ENCODE results near the gene DPPA2. TPM values are rescaled to one million over a fixed set of nuclear protein-coding genes. Genes with fewer than 3 reads are reported as not detected.

The DPPA2 gene
- polyA plus RNA-seq, 1 donor from 2014 or later, result not detected

DNA sequence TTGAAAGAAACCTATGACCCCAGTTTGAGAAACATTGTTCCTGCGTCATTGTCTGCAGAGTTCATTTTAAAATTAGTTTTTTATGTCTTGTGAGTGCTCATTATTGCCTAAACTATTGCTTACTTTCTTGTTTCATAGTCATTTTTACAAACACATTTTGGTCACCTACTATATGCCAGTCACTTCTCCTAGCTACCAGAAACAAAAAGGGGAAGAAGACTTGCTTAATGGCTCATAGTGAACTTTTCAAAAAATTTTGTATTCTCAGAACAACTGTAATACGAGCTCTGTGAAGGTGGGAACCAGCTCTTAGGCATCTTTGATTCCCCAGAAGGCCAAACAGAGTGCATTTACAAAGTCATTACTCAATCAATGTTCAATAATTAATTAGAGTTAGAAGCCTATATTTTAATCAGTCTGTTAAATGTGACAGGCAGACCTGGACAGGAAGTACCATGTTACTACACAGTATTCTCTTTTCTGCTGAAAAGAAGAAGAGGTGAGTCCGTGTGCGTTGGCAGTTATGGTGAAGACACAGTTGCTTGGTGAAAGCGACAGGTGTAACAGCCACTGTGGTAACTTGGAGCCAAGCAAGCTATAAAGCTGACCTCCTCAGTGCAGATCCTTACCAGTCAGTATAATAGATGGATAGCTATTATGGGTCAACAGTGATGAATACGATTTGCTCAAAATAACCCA lies 46.6 kb downstream of the DPPA2 start:
- Mint-ChIP-seq H3K4me1 (peaks cover 0 to under 1% (median 0%) of the 10 kb centered on the region in 3 donors), H3K27ac (no peak overlapping the region), H3K9me3 (peaks cover 0 to 4% (median 3%) of the 10 kb centered on the region in 3 donors), H3K4me3 (no peak overlapping the region), H3K27me3 (no peaks in the 10 kb centered on the region), H3K36me3 (no peaks in the 10 kb centered on the region)

- H3K27ac Mint-ChIP-seq, result no peak overlapping the region
- no peaks in the 10 kb centered on the region for H3K27me3 Mint-ChIP-seq
- H3K4me1 Mint-ChIP-seq, result no peaks in the 10 kb centered on the region
- no peak overlapping the region for H3K4me3 Mint-ChIP-seq
- H3K9me3 Mint-ChIP-seq, result peaks cover 0 to 4% (median 3%) of the 10 kb centered on the region in 3 donors
- peaks cover 2% of the 10 kb centered on the region for H3K36me3 Mint-ChIP-seq
These were observed 48.1 kb downstream of the DPPA2 start for GRCh38 chr3:109268181-109268580.

GRCh38 chr3:109265295-109265694 lies 51.0 kb downstream of the DPPA2 start:
- Mint-ChIP-seq H3K9me3 (peaks cover 0 to 3% (median 0%) of the 10 kb centered on the region in 3 donors), H3K4me1 (no peaks in the 10 kb centered on the region), H3K27me3 (no peaks in the 10 kb centered on the region), H3K36me3 (peaks cover 2% of the 10 kb centered on the region), H3K27ac (no peak overlapping the region), H3K4me3 (no peak overlapping the region)

- no peaks in the 10 kb centered on the region for H3K27me3 Mint-ChIP-seq
- H3K4me1 Mint-ChIP-seq, result no peaks in the 10 kb centered on the region
- no peak overlapping the region for H3K4me3 Mint-ChIP-seq
- no peak overlapping the region for H3K27ac Mint-ChIP-seq
- H3K36me3 Mint-ChIP-seq, result no peaks in the 10 kb centered on the region
- peaks cover 0 to 4% (median 3%) of the 10 kb centered on the region in 3 donors for H3K9me3 Mint-ChIP-seq
These were observed 59.0 kb downstream of the DPPA2 start for GRCh38 chr3:109257269-109257668.

DNA sequence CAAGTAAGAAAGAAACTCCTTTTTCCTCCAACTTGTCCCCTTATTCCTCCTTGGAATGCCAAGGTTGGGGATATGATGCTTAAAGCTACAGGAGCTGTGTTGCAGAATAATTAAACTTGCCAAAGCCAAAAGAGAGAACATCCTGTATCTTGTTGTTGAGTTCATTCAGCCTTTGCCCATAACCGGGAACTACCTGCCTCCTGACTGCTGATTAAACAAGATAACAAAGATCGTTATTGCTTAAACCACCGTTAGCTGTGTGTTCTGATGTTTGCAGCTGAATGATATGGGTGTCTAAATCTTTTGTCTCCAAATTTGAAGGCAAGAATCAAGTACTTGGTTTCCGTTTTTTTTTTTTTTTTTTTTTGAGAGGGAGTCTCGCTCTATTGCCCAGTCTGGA lies 61.5 kb downstream of the DPPA2 start:
- H3K27me3 Mint-ChIP-seq, result no peaks in the 10 kb centered on the region
- no peak overlapping the region for H3K27ac Mint-ChIP-seq
- peaks cover 0 to 8% (median 7%) of the 10 kb centered on the region in 3 donors for H3K9me3 Mint-ChIP-seq
- peaks cover 2% of the 10 kb centered on the region for H3K36me3 Mint-ChIP-seq
- H3K4me3 Mint-ChIP-seq, result no peak overlapping the region
- no peaks in the 10 kb centered on the region for H3K4me1 Mint-ChIP-seq

- peaks cover 2% of the 10 kb centered on the region for H3K36me3 Mint-ChIP-seq
- no peak overlapping the region for H3K27ac Mint-ChIP-seq
- H3K9me3 Mint-ChIP-seq, result peaks cover 0 to 11% (median 7%) of the 10 kb centered on the region in 3 donors
- no peaks in the 10 kb centered on the region for H3K4me1 Mint-ChIP-seq
- no peaks in the 10 kb centered on the region for H3K27me3 Mint-ChIP-seq
- H3K4me3 Mint-ChIP-seq, result no peak overlapping the region
These were observed 63.7 kb downstream of the DPPA2 start for GRCh38 chr3:109252641-109253040.

Other genes starting within 250 kb of the DPPA2 start
- gene MORC1, start 198.4 kb downstream of the DPPA2 start, polyA plus RNA-seq, result not detected
- gene C3orf85, start 179.8 kb downstream of the DPPA2 start, polyA plus RNA-seq, result not detected
- not detected for gene DPPA4, start 21.0 kb upstream of the DPPA2 start, polyA plus RNA-seq